GM20431 (cell line): ENCODE measurements around the gene TTC33.

ENCODE experiments used
- in situ Hi-C: fragments of 300-500 bp; cut with MseI, MboI; formaldehyde crosslinking; loops from one replicate; pipeline ENCODE4 v1.15.0; 2020; ENCODE audit warnings: low sequenced_read_pairs; ENCODE audit not compliant: unreplicated experiment

The TTC33 gene

GRCh38 chr5:40554054-40554453 lies 201.7 kb downstream of the TTC33 start:
- in situ Hi-C loops = no loop called here

DNA sequence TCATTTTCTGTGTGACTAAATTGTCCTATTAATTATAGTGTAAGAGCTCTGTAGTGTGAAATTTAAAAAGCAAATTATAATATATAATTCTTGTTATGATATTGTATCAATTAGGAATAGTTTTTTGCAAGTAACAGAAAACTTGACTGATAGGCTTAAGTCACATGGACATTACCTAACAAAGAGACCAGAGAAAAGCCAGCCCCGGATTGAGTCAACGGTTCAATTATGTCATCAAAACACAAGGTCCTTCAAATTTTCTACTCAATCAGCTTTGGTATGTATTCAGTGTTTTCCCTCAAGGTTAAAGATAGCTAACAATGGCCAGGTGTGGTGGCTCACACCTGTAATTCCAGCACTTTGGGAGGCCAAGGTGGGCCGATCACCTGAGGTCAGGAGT lies 202.8 kb downstream of the TTC33 start:
- in situ Hi-C loops = no loop called here

- in situ Hi-C loops = no loop called here
These were observed 204.0 kb downstream of the TTC33 start for GRCh38 chr5:40551496-40552491.

GRCh38 chr5:40550481-40550880 lies 205.3 kb downstream of the TTC33 start:
- in situ Hi-C loops = no loop called here

DNA sequence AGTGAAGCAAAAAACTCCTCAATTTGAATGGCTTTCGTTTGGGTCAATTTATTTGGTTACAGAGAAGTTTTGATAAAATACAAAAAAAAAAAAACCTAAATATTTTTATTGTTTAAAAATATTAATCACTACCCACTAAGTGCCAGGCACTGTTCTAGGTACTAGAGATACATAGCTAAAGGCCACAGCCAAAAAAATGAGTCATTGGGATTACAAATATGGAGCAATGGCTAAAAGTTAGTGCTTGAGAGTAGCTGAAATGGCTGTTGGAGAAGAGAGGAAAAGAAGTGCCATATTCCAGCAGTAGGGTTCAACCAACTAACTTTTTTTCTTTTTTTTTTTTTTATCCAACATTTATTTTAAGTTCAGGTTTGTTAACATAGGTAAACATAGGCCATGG lies 206.1 kb downstream of the TTC33 start:
- in situ Hi-C loops = no loop called here

- in situ Hi-C loops = no loop called here
These were observed 207.7 kb downstream of the TTC33 start for GRCh38 chr5:40547994-40548575.

DNA sequence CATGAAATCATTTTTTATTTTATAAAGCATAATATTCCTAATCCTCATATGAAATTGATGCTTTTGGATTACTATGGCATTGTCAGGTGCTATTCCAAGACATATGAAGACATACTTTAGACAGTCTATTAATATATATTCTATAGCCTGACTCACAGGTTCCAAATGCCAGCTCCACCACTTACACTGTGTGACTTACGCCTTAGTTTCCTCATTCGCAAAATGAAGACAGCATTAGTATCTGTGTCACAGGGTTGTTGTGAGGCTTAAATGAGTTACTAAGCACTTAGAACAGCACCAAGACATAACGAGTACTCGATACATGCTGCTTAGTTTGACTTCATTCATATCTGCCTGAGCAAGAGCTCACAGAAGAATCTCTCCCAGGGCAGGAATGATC lies 208.2 kb downstream of the TTC33 start:
- in situ Hi-C loops = no loop called here

DNA sequence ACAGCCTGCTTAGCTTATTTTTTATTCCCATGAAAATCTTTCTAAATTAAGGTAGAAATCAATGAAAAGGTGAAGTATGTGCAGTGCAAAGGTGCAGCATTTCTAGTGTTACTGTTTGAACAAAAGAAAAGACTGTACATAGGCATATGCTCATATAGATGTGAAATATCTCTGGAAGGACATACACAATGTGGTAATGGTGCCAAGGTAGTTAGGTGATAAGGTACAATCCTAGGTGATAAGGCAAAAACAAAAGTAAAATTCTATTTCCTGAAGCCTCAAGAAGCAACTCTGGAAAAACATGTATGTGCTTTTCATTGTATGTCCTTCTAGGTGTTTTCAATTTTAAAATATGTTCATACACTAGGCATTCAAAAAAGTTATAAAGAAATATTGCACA lies 215.5 kb downstream of the TTC33 start:
- in situ Hi-C loops = no loop called here

- in situ Hi-C loops = no loop called here
These were observed 231.1 kb downstream of the TTC33 start for GRCh38 chr5:40524677-40525076.

- in situ Hi-C loops = no loop called here
These were observed 233.8 kb downstream of the TTC33 start for GRCh38 chr5:40521925-40522324.

DNA sequence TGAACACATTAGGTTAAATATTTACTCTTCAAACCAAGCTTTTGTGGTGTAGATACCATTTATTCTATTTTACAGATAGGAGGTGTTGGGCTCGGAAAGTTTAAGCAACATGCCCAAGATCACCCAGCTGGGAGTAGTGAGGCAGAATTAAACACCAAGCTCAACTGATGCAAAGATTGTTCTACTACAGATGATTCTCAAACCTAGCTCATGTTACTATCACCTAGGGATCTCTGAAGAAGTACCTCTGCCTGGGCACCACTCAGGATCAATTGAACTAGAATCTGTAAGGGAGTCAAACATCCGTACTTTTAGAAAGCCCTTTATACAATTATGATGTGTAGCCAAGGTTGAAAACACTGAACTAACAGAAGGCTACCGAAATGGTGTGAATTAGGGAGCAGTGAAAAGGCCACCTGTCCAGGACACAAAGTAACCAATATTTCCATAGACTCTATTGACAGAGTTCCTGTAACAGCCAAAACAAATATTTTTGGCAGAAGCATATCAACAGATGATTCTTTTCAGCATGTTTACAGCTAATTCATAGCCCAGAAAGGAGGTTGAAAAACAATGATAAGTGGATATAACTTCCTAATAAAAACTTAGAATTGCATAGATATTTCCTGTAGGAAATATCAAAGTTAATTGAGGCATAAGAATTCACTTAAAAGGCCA lies 234.5 kb downstream of the TTC33 start:
- in situ Hi-C loops = no loop called here

DNA sequence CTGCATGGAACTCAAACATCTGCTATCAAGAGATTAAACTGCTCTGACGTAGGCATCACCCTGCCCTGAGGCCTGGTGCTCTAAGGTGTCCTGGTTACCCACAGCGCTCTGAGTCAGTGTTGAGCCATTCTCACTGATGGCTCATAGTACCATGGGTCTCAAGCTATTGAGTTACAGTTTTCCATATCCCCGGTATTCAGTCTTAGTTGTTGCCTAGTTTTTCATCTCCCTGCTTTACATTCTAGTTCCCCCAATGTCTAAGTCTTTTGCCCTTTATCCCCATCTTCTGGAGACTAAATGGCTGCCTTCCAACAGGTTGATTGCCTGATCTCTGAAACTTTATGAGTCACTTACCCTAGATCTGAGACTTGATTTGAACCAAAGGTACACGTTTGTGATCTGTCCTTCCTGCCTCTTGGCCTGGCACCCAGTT lies 237.3 kb downstream of the TTC33 start:
- in situ Hi-C loops = no loop called here

DNA sequence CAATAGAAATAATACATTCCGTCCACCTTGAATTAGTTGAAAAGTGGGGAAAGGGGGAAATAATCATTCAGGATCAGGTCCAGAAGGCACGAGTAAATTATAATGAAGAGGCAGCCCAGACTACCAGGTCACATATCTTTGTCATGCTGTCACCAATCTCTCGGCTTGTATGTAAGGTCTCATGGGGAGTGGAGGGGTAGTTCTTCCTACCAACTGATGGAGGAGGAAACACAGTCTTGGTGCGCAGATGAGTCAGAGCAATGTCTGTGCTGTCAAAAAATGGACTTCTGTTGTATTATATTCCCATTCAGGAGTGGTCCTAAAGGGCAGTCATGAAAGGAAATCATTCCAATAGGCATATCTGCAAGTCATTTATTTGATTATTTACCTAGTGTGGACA lies 240.3 kb downstream of the TTC33 start:
- in situ Hi-C loops = no loop called here

- in situ Hi-C loops = no loop called here
These were observed 240.8 kb downstream of the TTC33 start for GRCh38 chr5:40514976-40515375.

- in situ Hi-C loops = no loop called here
These were observed 244.0 kb downstream of the TTC33 start for GRCh38 chr5:40511801-40512200.

DNA sequence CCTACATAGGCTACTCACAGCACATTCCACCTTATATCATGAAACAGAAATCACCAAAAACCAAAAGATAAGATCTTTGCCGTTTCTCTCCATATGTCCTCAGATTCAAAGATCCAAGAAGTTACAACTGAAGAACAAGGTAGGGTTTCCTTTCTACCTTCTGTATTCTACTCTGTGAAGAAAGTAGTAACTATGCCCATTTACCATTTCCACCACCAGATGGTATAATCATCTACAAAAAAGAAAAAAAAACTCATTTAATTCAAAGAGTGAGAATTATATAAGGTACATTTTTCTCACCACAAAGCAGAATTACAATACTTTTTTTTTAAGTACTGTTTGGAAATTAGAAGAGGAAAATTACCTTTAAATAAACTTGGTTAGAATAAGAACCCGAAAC lies 248.7 kb downstream of the TTC33 start:
- in situ Hi-C loops = no loop called here

- in situ Hi-C loops = no loop called here
These were observed 250.7 kb downstream of the TTC33 start for GRCh38 chr5:40505031-40505430.

- in situ Hi-C loops = no loop called here
These were observed 252.3 kb downstream of the TTC33 start for GRCh38 chr5:40503439-40503838.

DNA sequence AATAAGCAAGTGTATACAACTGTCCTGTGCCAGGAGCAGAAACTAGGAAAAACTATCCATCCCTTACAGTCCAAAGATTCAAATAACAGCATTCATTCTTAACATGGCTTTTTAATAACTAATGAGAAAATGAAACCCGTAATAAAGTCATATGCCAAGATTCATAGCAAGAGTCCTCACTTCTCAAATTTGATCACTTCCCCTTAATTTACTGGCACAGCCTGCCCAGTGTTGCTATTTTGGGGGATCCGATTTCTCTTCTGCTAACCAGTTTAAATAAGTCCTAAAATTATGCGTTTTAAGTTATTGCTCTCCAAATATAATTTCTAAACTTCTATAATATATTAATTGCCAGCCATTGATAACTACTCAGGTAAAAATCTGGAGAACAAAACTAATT lies 253.0 kb downstream of the TTC33 start:
- in situ Hi-C loops = no loop called here

DNA sequence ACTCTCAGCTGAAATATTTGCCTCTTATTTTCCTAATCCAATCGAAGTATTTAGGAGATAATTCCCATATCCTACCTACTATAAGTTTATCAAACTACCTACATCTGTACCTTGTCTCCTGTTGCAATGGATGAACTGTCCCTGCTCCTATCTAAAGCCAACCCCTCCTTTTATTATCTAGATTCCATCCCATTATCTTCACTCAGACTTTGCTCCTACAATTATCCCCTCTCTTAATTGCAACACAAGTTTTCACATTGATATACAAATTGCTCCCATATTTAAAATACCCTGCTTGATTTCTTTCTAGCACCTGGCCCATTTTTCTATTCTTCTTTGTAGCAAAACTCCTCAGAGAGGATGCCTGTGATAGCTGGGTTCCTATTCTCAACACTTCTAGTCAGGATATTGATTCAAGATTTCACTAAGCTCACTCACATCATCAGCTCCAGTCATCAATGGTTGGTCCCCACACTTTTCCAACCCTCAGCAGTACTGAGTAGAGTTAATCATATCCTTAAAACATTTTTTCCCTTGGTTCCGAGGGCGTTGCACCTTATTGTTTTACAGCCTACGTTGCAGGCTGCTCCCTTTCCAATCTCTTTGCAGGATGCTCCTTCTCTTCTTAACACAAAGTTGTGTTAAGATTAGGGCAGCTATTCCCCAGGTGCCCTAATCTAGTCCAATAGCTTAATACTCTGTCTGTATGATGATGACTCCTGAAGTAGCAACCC lies 253.9 kb downstream of the TTC33 start:
- in situ Hi-C loops = no loop called here
